ENCODE results near the gene DKK2.

Gene DKK2

GRCh38 chr4:106982711-106983211 lies 53.4 kb downstream of the DKK2 start:
- no peak for DNase-seq (ENCODE audit: low read depth, low spot score)
- Histone ChIP-seq H3K4me1 (ENCODE audit: control insufficient read depth, insufficient read depth, low read length) (no peaks in the 10 kb centered on the region; the same call in 1 of the 2 replicates), H3K9me3 (ENCODE audit: control insufficient read depth, insufficient read depth, low read length) (no peaks in the 10 kb centered on the region), H3K36me3 (ENCODE audit: control insufficient read depth, insufficient read depth, low read length) (no peaks in the 10 kb centered on the region), H3K27ac (ENCODE audit: low read length) (no peak overlapping the region), H3K27me3 (ENCODE audit: control insufficient read depth, insufficient read depth, low read length) (no peaks in the 10 kb centered on the region), H3K4me3 (ENCODE audit: low read length) (no peak overlapping the region)
- WGBS (ENCODE audit: insufficient coverage, insufficient read length) = no CpG with 5 or more reads among the region's 1 CpG

GRCh38 chr4:106981431-106981830 lies 54.7 kb downstream of the DKK2 start:
- no peaks in the 10 kb centered on the region for H3K36me3 ChIP-seq (ENCODE audit: control insufficient read depth, insufficient read depth, low read length)
- H3K27ac ChIP-seq (ENCODE audit: low read length) = no peak overlapping the region
- no peaks in the 10 kb centered on the region for H3K27me3 ChIP-seq (ENCODE audit: control insufficient read depth, insufficient read depth, low read length)
- no peaks in the 10 kb centered on the region; the same call in 1 of the 2 replicates for H3K4me1 ChIP-seq (ENCODE audit: control insufficient read depth, insufficient read depth, low read length)
- H3K4me3 ChIP-seq (ENCODE audit: low read length) = no peak overlapping the region
- no peaks in the 10 kb centered on the region for H3K9me3 ChIP-seq (ENCODE audit: control insufficient read depth, insufficient read depth, low read length)
- peak; percentile 25 for DNase-seq (ENCODE audit: low read depth, low spot score)

- DNase-seq (ENCODE audit: low read depth, low spot score) = no peak
- Histone ChIP-seq H3K9me3 (ENCODE audit: control insufficient read depth, insufficient read depth, low read length) (no peaks in the 10 kb centered on the region), H3K27ac (ENCODE audit: low read length) (no peak overlapping the region), H3K27me3 (ENCODE audit: control insufficient read depth, insufficient read depth, low read length) (no peaks in the 10 kb centered on the region), H3K4me3 (ENCODE audit: low read length) (no peak overlapping the region), H3K36me3 (ENCODE audit: control insufficient read depth, insufficient read depth, low read length) (no peaks in the 10 kb centered on the region), H3K4me1 (ENCODE audit: control insufficient read depth, insufficient read depth, low read length) (no peaks in the 10 kb centered on the region; the same call in 1 of the 2 replicates)
- WGBS (ENCODE audit: insufficient coverage, insufficient read length) = no CpG with 5 or more reads among the region's 4 CpGs
Measured at GRCh38 chr4:106979476-106979875, 56.6 kb downstream of the DKK2 start.

- no peaks in the 10 kb centered on the region for H3K9me3 ChIP-seq (ENCODE audit: control insufficient read depth, insufficient read depth, low read length)
- no peaks in the 10 kb centered on the region for H3K27me3 ChIP-seq (ENCODE audit: control insufficient read depth, insufficient read depth, low read length)
- WGBS (ENCODE audit: insufficient coverage, insufficient read length) = no CpG with 5 or more reads among the region's 14 CpGs
- H3K4me3 ChIP-seq (ENCODE audit: low read length) = no peak overlapping the region
- H3K27ac ChIP-seq (ENCODE audit: low read length) = no peak overlapping the region
- no peaks in the 10 kb centered on the region; the same call in 1 of the 2 replicates for H3K4me1 ChIP-seq (ENCODE audit: control insufficient read depth, insufficient read depth, low read length)
- H3K36me3 ChIP-seq (ENCODE audit: control insufficient read depth, insufficient read depth, low read length) = no peaks in the 10 kb centered on the region
- DNase-seq (ENCODE audit: low read depth, low spot score) = peak; percentile 13
Measured at GRCh38 chr4:106978046-106978774, 57.9 kb downstream of the DKK2 start.

- Histone ChIP-seq H3K27me3 (ENCODE audit: control insufficient read depth, insufficient read depth, low read length) (no peaks in the 10 kb centered on the region), H3K4me1 (ENCODE audit: control insufficient read depth, insufficient read depth, low read length) (no peaks in the 10 kb centered on the region), H3K9me3 (ENCODE audit: control insufficient read depth, insufficient read depth, low read length) (no peaks in the 10 kb centered on the region), H3K4me3 (ENCODE audit: low read length) (no peak overlapping the region), H3K27ac (ENCODE audit: low read length) (no peak overlapping the region), H3K36me3 (ENCODE audit: control insufficient read depth, insufficient read depth, low read length) (no peaks in the 10 kb centered on the region)
- no CpG with 5 or more reads among the region's 1 CpG for WGBS (ENCODE audit: insufficient coverage, insufficient read length)
- DNase-seq (ENCODE audit: low read depth, low spot score) = no peak
Measured at GRCh38 chr4:106971636-106972035, 64.5 kb downstream of the DKK2 start.

- 100% methylated on average over 1 of the region's 2 CpGs for WGBS (ENCODE audit: insufficient coverage, insufficient read length)
- DNase-seq (ENCODE audit: low read depth, low spot score) = no peak
- H3K27me3 ChIP-seq (ENCODE audit: control insufficient read depth, insufficient read depth, low read length) = no peaks in the 10 kb centered on the region
Measured at GRCh38 chr4:106967892-106968291, 68.2 kb downstream of the DKK2 start.

GRCh38 chr4:106953036-106953705 lies 82.9 kb downstream of the DKK2 start:
- Histone ChIP-seq H3K27me3 (ENCODE audit: control insufficient read depth, insufficient read depth, low read length) (no peaks in the 10 kb centered on the region), H3K4me3 (ENCODE audit: low read length) (no peak overlapping the region), H3K36me3 (ENCODE audit: control insufficient read depth, insufficient read depth, low read length) (no peaks in the 10 kb centered on the region), H3K4me1 (ENCODE audit: control insufficient read depth, insufficient read depth, low read length) (no peaks in the 10 kb centered on the region), H3K9me3 (ENCODE audit: control insufficient read depth, insufficient read depth, low read length) (no peaks in the 10 kb centered on the region), H3K27ac (ENCODE audit: low read length) (no peak overlapping the region)
- no CpG with 5 or more reads among the region's 3 CpGs for WGBS (ENCODE audit: insufficient coverage, insufficient read length)
- no peak for DNase-seq (ENCODE audit: low read depth, low spot score)

More at GRCh38 chr4:106967892-106968291, 68.2 kb downstream of the DKK2 start:
- no peak overlapping the region for H3K4me3 ChIP-seq (ENCODE audit: low read length)
- no peaks in the 10 kb centered on the region for H3K9me3 ChIP-seq (ENCODE audit: control insufficient read depth, insufficient read depth, low read length)
- H3K36me3 ChIP-seq (ENCODE audit: control insufficient read depth, insufficient read depth, low read length) = no peaks in the 10 kb centered on the region
- no peaks in the 10 kb centered on the region for H3K4me1 ChIP-seq (ENCODE audit: control insufficient read depth, insufficient read depth, low read length)
- no peak overlapping the region for H3K27ac ChIP-seq (ENCODE audit: low read length)

- no CpG with 5 or more reads among the region's 2 CpGs for WGBS (ENCODE audit: insufficient coverage, insufficient read length)
- Histone ChIP-seq H3K4me3 (ENCODE audit: low read length) (no peak overlapping the region), H3K9me3 (ENCODE audit: control insufficient read depth, insufficient read depth, low read length) (no peaks in the 10 kb centered on the region), H3K36me3 (ENCODE audit: control insufficient read depth, insufficient read depth, low read length) (no peaks in the 10 kb centered on the region), H3K27ac (ENCODE audit: low read length) (no peak overlapping the region), H3K27me3 (ENCODE audit: control insufficient read depth, insufficient read depth, low read length) (no peaks in the 10 kb centered on the region), H3K4me1 (ENCODE audit: control insufficient read depth, insufficient read depth, low read length) (no peaks in the 10 kb centered on the region)
- no peak for DNase-seq (ENCODE audit: low read depth, low spot score)
Measured at GRCh38 chr4:106951891-106952290, 84.2 kb downstream of the DKK2 start.

GRCh38 chr4:106941841-106942240 lies 94.3 kb downstream of the DKK2 start:
- Histone ChIP-seq H3K4me1 (ENCODE audit: control insufficient read depth, insufficient read depth, low read length) (no peaks in the 10 kb centered on the region), H3K27me3 (ENCODE audit: control insufficient read depth, insufficient read depth, low read length) (no peaks in the 10 kb centered on the region), H3K9me3 (ENCODE audit: control insufficient read depth, insufficient read depth, low read length) (no peaks in the 10 kb centered on the region), H3K27ac (ENCODE audit: low read length) (no peak overlapping the region), H3K4me3 (ENCODE audit: low read length) (no peak overlapping the region), H3K36me3 (ENCODE audit: control insufficient read depth, insufficient read depth, low read length) (no peaks in the 10 kb centered on the region)
- no peak for DNase-seq (ENCODE audit: low read depth, low spot score)
- WGBS (ENCODE audit: insufficient coverage, insufficient read length) = no CpG with 5 or more reads among the region's 1 CpG

- H3K9me3 ChIP-seq (ENCODE audit: control insufficient read depth, insufficient read depth, low read length) = no peaks in the 10 kb centered on the region
- no peak for DNase-seq (ENCODE audit: low read depth, low spot score)
- no CpG with 5 or more reads among the region's 6 CpGs for WGBS (ENCODE audit: insufficient coverage, insufficient read length)
Measured at GRCh38 chr4:106930522-106930921, 105.6 kb downstream of the DKK2 start.

More at GRCh38 chr4:106930522-106930921, 105.6 kb downstream of the DKK2 start:
- Histone ChIP-seq H3K4me1 (ENCODE audit: control insufficient read depth, insufficient read depth, low read length) (no peaks in the 10 kb centered on the region), H3K27me3 (ENCODE audit: control insufficient read depth, insufficient read depth, low read length) (no peaks in the 10 kb centered on the region), H3K4me3 (ENCODE audit: low read length) (no peak overlapping the region), H3K36me3 (ENCODE audit: control insufficient read depth, insufficient read depth, low read length) (no peaks in the 10 kb centered on the region), H3K27ac (ENCODE audit: low read length) (no peak overlapping the region)

Data from iPS DF 6.9 (cell line).